Measurements from ENCODE around the gene B4GALT5.

Gene B4GALT5

GRCh38 chr20:49759266-49759950, 45.7 kb upstream of the B4GALT5 start:
- DNase-seq: peak; percentile 96 to 99
- Histone ChIP-seq H2BK120ac (ENCODE audit: insufficient read depth, low read length, poor library complexity) (no peak overlapping the region), H4K8ac (ENCODE audit: low read depth, low read length) (no peak overlapping the region), H3K4ac (ENCODE audit: low read depth, low read length) (no peak overlapping the region), H2AK5ac (ENCODE audit: low read length) (no peak overlapping the region), H3K4me1 (ENCODE audit: control insufficient read depth in 1 of 2, insufficient read depth in 2 of 2, low read length in 2 of 2) (peaks cover 9 to 15% of the 10 kb centered on the region in 2 experiments), H4K12ac (ENCODE audit: low read depth, low read length) (no peak overlapping the region), H3K27ac (ENCODE audit: low read depth, low read length) (no peak overlapping the region), H2BK5ac (ENCODE audit: low read depth, low read length, poor library complexity) (no peak overlapping the region), H3K27me3 (ENCODE audit: insufficient read depth, low read length) (no peaks in the 10 kb centered on the region), H3K23ac (ENCODE audit: low read length) (no peak overlapping the region), H3K79me2 (ENCODE audit: control insufficient read depth, insufficient read depth, low read length, poor library complexity) (no peaks in the 10 kb centered on the region), H3K79me1 (ENCODE audit: low read length) (peaks cover 3% of the 10 kb centered on the region), H3K18ac (ENCODE audit: low read length) (no peak overlapping the region), H4K91ac (ENCODE audit: low read depth, low read length) (no peak overlapping the region), H3K14ac (ENCODE audit: low read length) (no peak overlapping the region), H3K4me2 (ENCODE audit: low read length) (no peak overlapping the region), H3K4me3 (ENCODE audit: low read depth, low read length) (no peak overlapping the region), H3K9ac (ENCODE audit: low read length) (no peak overlapping the region), H3K9me3 (ENCODE audit: insufficient read depth, low read depth, low read length) (peaks cover 3% of the 10 kb centered on the region), H2BK12ac (ENCODE audit: low read length) (no peak overlapping the region), H3K36me3 (ENCODE audit: control insufficient read depth in 1 of 2, insufficient read depth in 2 of 2, low read length in 2 of 2) (no peaks in the 10 kb centered on the region), H2AFZ (ENCODE audit: insufficient read depth, low read length, poor library complexity) (no peak overlapping the region)
- WGBS (ENCODE audit: extremely low coverage, insufficient coverage, insufficient read length): no CpG with 5 or more reads among the region's 7 CpGs

DNA sequence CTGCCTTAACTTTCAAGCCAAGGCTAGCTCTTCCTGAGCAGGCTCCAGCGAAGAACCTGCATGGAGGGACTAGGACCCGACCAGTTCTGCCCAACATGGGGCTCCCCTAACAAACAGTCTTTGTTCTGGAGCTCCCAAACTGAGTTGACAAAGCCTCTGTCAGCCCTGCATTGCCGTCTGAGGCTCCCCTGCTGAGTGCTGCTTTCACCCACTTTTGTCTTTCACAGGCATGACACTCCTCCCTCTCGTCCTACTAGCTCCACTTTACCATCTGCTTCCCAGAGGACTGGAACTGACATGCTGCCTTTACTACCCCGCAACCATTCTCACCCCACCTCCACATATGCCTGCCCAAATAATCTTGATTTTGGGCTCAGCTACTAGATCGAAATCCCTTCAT, 45.1 kb upstream of the B4GALT5 start:
- Histone ChIP-seq H3K14ac (ENCODE audit: low read length) (no peak overlapping the region), H3K23ac (ENCODE audit: low read length) (no peak overlapping the region), H2BK5ac (ENCODE audit: low read depth, low read length, poor library complexity) (no peak overlapping the region), H3K4me1 (ENCODE audit: control insufficient read depth in 1 of 2, insufficient read depth in 2 of 2, low read length in 2 of 2) (peaks cover 9 to 13% of the 10 kb centered on the region in 2 experiments), H3K18ac (ENCODE audit: low read length) (no peak overlapping the region), H3K27me3 (ENCODE audit: insufficient read depth, low read length) (no peaks in the 10 kb centered on the region), H4K12ac (ENCODE audit: low read depth, low read length) (no peak overlapping the region), H2AK5ac (ENCODE audit: low read length) (no peak overlapping the region), H3K79me2 (ENCODE audit: control insufficient read depth, insufficient read depth, low read length, poor library complexity) (no peaks in the 10 kb centered on the region), H4K91ac (ENCODE audit: low read depth, low read length) (no peak overlapping the region), H2AFZ (ENCODE audit: insufficient read depth, low read length, poor library complexity) (no peak overlapping the region), H3K9ac (ENCODE audit: low read length) (no peak overlapping the region), H4K8ac (ENCODE audit: low read depth, low read length) (no peak overlapping the region), H2BK120ac (ENCODE audit: insufficient read depth, low read length, poor library complexity) (peak overlapping the region; percentile 28), H3K4me3 (ENCODE audit: low read depth, low read length) (no peak overlapping the region), H3K36me3 (ENCODE audit: control insufficient read depth in 1 of 2, insufficient read depth in 2 of 2, low read length in 2 of 2) (no peaks in the 10 kb centered on the region), H3K9me3 (ENCODE audit: insufficient read depth, low read depth, low read length) (peaks cover 3% of the 10 kb centered on the region), H3K4me2 (ENCODE audit: low read length) (no peak overlapping the region), H3K27ac (ENCODE audit: low read depth, low read length) (no peak overlapping the region), H3K79me1 (ENCODE audit: low read length) (peaks cover 3% of the 10 kb centered on the region), H3K4ac (ENCODE audit: low read depth, low read length) (no peak overlapping the region), H2BK12ac (ENCODE audit: low read length) (peak overlapping the region; percentile 21)
- WGBS (ENCODE audit: extremely low coverage, insufficient coverage, insufficient read length): no CpG with 5 or more reads among the region's 6 CpGs
- no peak for DNase-seq

DNA sequence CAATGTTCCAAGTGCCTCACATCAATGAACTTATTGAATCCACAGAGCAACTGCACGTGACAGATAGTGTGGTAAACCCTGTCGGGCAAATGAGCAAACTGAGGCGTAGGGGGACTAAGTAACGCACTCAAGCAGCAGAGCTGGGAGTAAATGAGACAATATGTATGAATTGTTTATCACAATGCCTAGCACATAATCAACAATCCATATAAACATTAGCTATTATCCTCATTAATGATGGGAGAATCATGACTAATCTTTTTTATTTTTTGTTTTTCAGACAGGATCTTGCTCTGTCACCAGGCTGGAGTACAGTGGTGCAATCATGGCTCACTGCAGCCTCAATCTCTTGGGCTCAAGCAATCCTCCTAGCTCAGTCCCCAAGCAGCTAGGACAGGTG, 43.9 kb upstream of the B4GALT5 start:
- no peak overlapping the region for H4K8ac ChIP-seq (ENCODE audit: low read depth, low read length)
- H2BK120ac ChIP-seq (ENCODE audit: insufficient read depth, low read length, poor library complexity): no peak overlapping the region
- no peak overlapping the region for H3K4ac ChIP-seq (ENCODE audit: low read depth, low read length)
- H3K9me3 ChIP-seq (ENCODE audit: insufficient read depth, low read depth, low read length): peaks cover 3% of the 10 kb centered on the region
- H3K79me1 ChIP-seq (ENCODE audit: low read length): peaks cover 3% of the 10 kb centered on the region
- H4K12ac ChIP-seq (ENCODE audit: low read depth, low read length): no peak overlapping the region
- no peak overlapping the region for H4K91ac ChIP-seq (ENCODE audit: low read depth, low read length)
- no peak overlapping the region for H3K23ac ChIP-seq (ENCODE audit: low read length)
- no peak overlapping the region for H3K4me2 ChIP-seq (ENCODE audit: low read length)
- no CpG with 5 or more reads among the region's 4 CpGs for WGBS (ENCODE audit: extremely low coverage, insufficient coverage, insufficient read length)
- no peak overlapping the region for H3K14ac ChIP-seq (ENCODE audit: low read length)
- no peak overlapping the region for H3K4me3 ChIP-seq (ENCODE audit: low read depth, low read length)
- no peak overlapping the region for H2AK5ac ChIP-seq (ENCODE audit: low read length)
- no peak overlapping the region for H2AFZ ChIP-seq (ENCODE audit: insufficient read depth, low read length, poor library complexity)
- no peak overlapping the region for H2BK5ac ChIP-seq (ENCODE audit: low read depth, low read length, poor library complexity)
- H3K18ac ChIP-seq (ENCODE audit: low read length): no peak overlapping the region
- no peak for DNase-seq
- no peak overlapping the region for H2BK12ac ChIP-seq (ENCODE audit: low read length)
- no peaks in the 10 kb centered on the region for H3K79me2 ChIP-seq (ENCODE audit: control insufficient read depth, insufficient read depth, low read length, poor library complexity)
- H3K27me3 ChIP-seq (ENCODE audit: insufficient read depth, low read length): no peaks in the 10 kb centered on the region
- no peaks in the 10 kb centered on the region for H3K36me3 ChIP-seq (ENCODE audit: control insufficient read depth in 1 of 2, insufficient read depth in 2 of 2, low read length in 2 of 2)
- H3K9ac ChIP-seq (ENCODE audit: low read length): no peak overlapping the region
- no peak overlapping the region for H3K27ac ChIP-seq (ENCODE audit: low read depth, low read length)
- peaks cover 3 to 11% of the 10 kb centered on the region in 2 experiments for H3K4me1 ChIP-seq (ENCODE audit: control insufficient read depth in 1 of 2, insufficient read depth in 2 of 2, low read length in 2 of 2)

- Histone ChIP-seq H2BK12ac (ENCODE audit: low read length) (no peak overlapping the region), H3K4me3 (ENCODE audit: low read depth, low read length) (no peak overlapping the region), H3K18ac (ENCODE audit: low read length) (no peak overlapping the region), H2BK120ac (ENCODE audit: insufficient read depth, low read length, poor library complexity) (no peak overlapping the region), H3K9me3 (ENCODE audit: insufficient read depth, low read depth, low read length) (peaks cover 3% of the 10 kb centered on the region), H3K4ac (ENCODE audit: low read depth, low read length) (no peak overlapping the region), H3K9ac (ENCODE audit: low read length) (no peak overlapping the region), H4K12ac (ENCODE audit: low read depth, low read length) (no peak overlapping the region), H2BK5ac (ENCODE audit: low read depth, low read length, poor library complexity) (no peak overlapping the region), H3K79me2 (ENCODE audit: control insufficient read depth, insufficient read depth, low read length, poor library complexity) (no peaks in the 10 kb centered on the region), H4K91ac (ENCODE audit: low read depth, low read length) (no peak overlapping the region), H3K36me3 (ENCODE audit: control insufficient read depth in 1 of 2, insufficient read depth in 2 of 2, low read length in 2 of 2) (no peaks in the 10 kb centered on the region), H3K14ac (ENCODE audit: low read length) (no peak overlapping the region), H3K4me2 (ENCODE audit: low read length) (no peak overlapping the region), H3K79me1 (ENCODE audit: low read length) (peaks cover 3% of the 10 kb centered on the region), H4K8ac (ENCODE audit: low read depth, low read length) (no peak overlapping the region), H2AK5ac (ENCODE audit: low read length) (no peak overlapping the region), H3K23ac (ENCODE audit: low read length) (no peak overlapping the region), H3K4me1 (ENCODE audit: control insufficient read depth in 1 of 2, insufficient read depth in 2 of 2, low read length in 2 of 2) (peaks cover 3 to 11% of the 10 kb centered on the region in 2 experiments), H3K27me3 (ENCODE audit: insufficient read depth, low read length) (no peaks in the 10 kb centered on the region), H2AFZ (ENCODE audit: insufficient read depth, low read length, poor library complexity) (no peak overlapping the region), H3K27ac (ENCODE audit: low read depth, low read length) (no peak overlapping the region)
- DNase-seq: no peak
- no CpG with 5 or more reads among the region's 2 CpGs for WGBS (ENCODE audit: extremely low coverage, insufficient coverage, insufficient read length)
Observed at GRCh38 chr20:49756241-49756640, 42.6 kb upstream of the B4GALT5 start.
